ENCODE results near the gene RPL13A.
A peak's percentile ranks its signal among the peaks of the same experiment; 100 is the strongest.

RPL13A gene

GRCh38 chr19:49486232-49486631 lies 1.2 kb upstream of the RPL13A start:
- DNase-seq (ENCODE audit: low read depth): no peak

- DNase-seq (ENCODE audit: low read depth): no peak
Observed at GRCh38 chr19:49486710-49487276, 615 bp upstream of the RPL13A start.

- DNase-seq (ENCODE audit: low read depth): no peak
Observed at GRCh38 chr19:49488046-49488862, 846 bp downstream of the RPL13A start.

GRCh38 chr19:49488863-49489537 lies 1.6 kb downstream of the RPL13A start:
- DNase-seq (ENCODE audit: low read depth): no peak

- no peak for DNase-seq (ENCODE audit: low read depth)
Observed at GRCh38 chr19:49489601-49490167, 2.3 kb downstream of the RPL13A start.

- no peak for DNase-seq (ENCODE audit: low read depth)
Observed at GRCh38 chr19:49490287-49491029, 3.0 kb downstream of the RPL13A start.

- DNase-seq (ENCODE audit: low read depth): no peak
Observed at GRCh38 chr19:49491030-49491803, 3.8 kb downstream of the RPL13A start.

- no peak for DNase-seq (ENCODE audit: low read depth)
Observed at GRCh38 chr19:49491804-49492572, 4.6 kb downstream of the RPL13A start.

- DNase-seq (ENCODE audit: low read depth): no peak
Observed at GRCh38 chr19:49492573-49493405, 5.4 kb downstream of the RPL13A start.

- DNase-seq (ENCODE audit: low read depth): no peak
Observed at GRCh38 chr19:49496574-49497008, 9.2 kb downstream of the RPL13A start.

- no peak for DNase-seq (ENCODE audit: low read depth)
Observed at GRCh38 chr19:49497047-49497788, 9.8 kb downstream of the RPL13A start.

- no peak for DNase-seq (ENCODE audit: low read depth)
Observed at GRCh38 chr19:49497789-49498103, 10.3 kb downstream of the RPL13A start.

- no peak for DNase-seq (ENCODE audit: low read depth)
Observed at GRCh38 chr19:49498475-49498874, 11.1 kb downstream of the RPL13A start.

- no peak for DNase-seq (ENCODE audit: low read depth)
Observed at GRCh38 chr19:49499030-49499670, 11.7 kb downstream of the RPL13A start.

- DNase-seq (ENCODE audit: low read depth): no peak
Observed at GRCh38 chr19:49502866-49503581, 15.6 kb downstream of the RPL13A start.

GRCh38 chr19:49503582-49503962 lies 16.2 kb downstream of the RPL13A start:
- DNase-seq (ENCODE audit: low read depth): no peak

GRCh38 chr19:49506575-49507105 lies 19.2 kb downstream of the RPL13A start:
- DNase-seq (ENCODE audit: low read depth): peak; percentile 41

All from stimulated activated CD8-positive, alpha-beta memory T cell treated with anti-CD3 and anti-CD28 coated beads, Interleukin-15, amount 100 ng/mL, for 24 hours (primary cell).